Chondrocyte (in vitro differentiated cells): ENCODE results near the gene TSPAN9. TPM values are rescaled to one million over a fixed set of nuclear protein-coding genes. Genes with fewer than 3 reads are reported as not detected.

Experiments
- DNase-seq: peaks from one replicate; pipeline ENCODE4 v3.0.0; 2021; ENCODE audit warnings: mixed read lengths, low spot score
- H3K27ac Mint-ChIP-seq: one replicate; pipeline ENCODE4 v1.8.0; 2021; ENCODE audit warnings: mild to moderate bottlenecking, moderate library complexity, mixed read lengths; ENCODE audit not compliant: unreplicated experiment
- H3K27me3 Mint-ChIP-seq: 2 replicates; pipeline ENCODE4 v1.8.0; 2021; ENCODE audit warnings: low read depth, mixed read lengths
- H3K36me3 Mint-ChIP-seq: 2 replicates; pipeline ENCODE4 v1.8.0; 2021; ENCODE audit warnings: low read depth, mixed read lengths
- H3K4me1 Mint-ChIP-seq: 2 replicates; pipeline ENCODE4 v1.8.0; 2021; ENCODE audit warnings: low read depth, mild to moderate bottlenecking, mixed read lengths
- H3K4me3 Mint-ChIP-seq: one replicate; pipeline ENCODE4 v1.8.0; 2021; ENCODE audit warnings: mild to moderate bottlenecking, moderate library complexity, mixed read lengths; ENCODE audit not compliant: unreplicated experiment
- H3K9me3 Mint-ChIP-seq: 2 replicates; pipeline ENCODE4 v1.8.0; 2021; ENCODE audit warnings: low read depth, mixed read lengths
- CTCF ChIP-seq: fragments of 200-600 bp; sonication (generic); IDR thresholded peaks from 2 replicates; pipeline ENCODE4 v1.5.0; 2021; ENCODE audit warnings: antibody characterized with exemption, mild to moderate bottlenecking, moderate library complexity
- total RNA-seq: library from RNA; stranded (reverse); gene quantifications from 3 replicates; pipeline ENCODE4 v1.2.1, GENCODE V29; 2021

Gene TSPAN9
- total RNA-seq, 1 donor from 2014 or later, result 50.4 TPM

GRCh38 chr12:3161861-3162260 lies 84.7 kb downstream of the TSPAN9 start:
- Mint-ChIP-seq H3K27me3 (no peaks in the 10 kb centered on the region), H3K4me3 (no peak overlapping the region), H3K4me1 (peaks cover 36% of the 10 kb centered on the region), H3K9me3 (peaks cover 3% of the 10 kb centered on the region), H3K27ac (no peak overlapping the region), H3K36me3 (peaks cover 9% of the 10 kb centered on the region)
- TF ChIP-seq CTCF, result no peak
- no peak for DNase-seq

- no peak for DNase-seq
- peak overlapping the region; percentile 73 for H3K27ac Mint-ChIP-seq
- no peaks in the 10 kb centered on the region for H3K27me3 Mint-ChIP-seq
- no peak for TF ChIP-seq CTCF
- peaks cover 11% of the 10 kb centered on the region for H3K36me3 Mint-ChIP-seq
- peaks cover 32% of the 10 kb centered on the region for H3K4me1 Mint-ChIP-seq
- H3K4me3 Mint-ChIP-seq, result no peak overlapping the region
- peaks cover 3% of the 10 kb centered on the region for H3K9me3 Mint-ChIP-seq
Observed at GRCh38 chr12:3164454-3165077, 87.4 kb downstream of the TSPAN9 start.

- TF ChIP-seq CTCF, result no peak
- DNase-seq, result no peak
- Mint-ChIP-seq H3K27me3 (no peaks in the 10 kb centered on the region), H3K9me3 (peaks cover 3% of the 10 kb centered on the region), H3K4me1 (peaks cover 29% of the 10 kb centered on the region), H3K4me3 (no peak overlapping the region), H3K36me3 (peaks cover 11% of the 10 kb centered on the region), H3K27ac (peak overlapping the region; percentile 73)
Observed at GRCh38 chr12:3165078-3165980, 88.2 kb downstream of the TSPAN9 start.

- TF ChIP-seq CTCF, result no peak
- H3K4me3 Mint-ChIP-seq, result no peak overlapping the region
- H3K27me3 Mint-ChIP-seq, result no peaks in the 10 kb centered on the region
- H3K4me1 Mint-ChIP-seq, result peaks cover 40% of the 10 kb centered on the region
- H3K9me3 Mint-ChIP-seq, result no peaks in the 10 kb centered on the region
- H3K27ac Mint-ChIP-seq, result no peak overlapping the region
- no peak for DNase-seq
- H3K36me3 Mint-ChIP-seq, result peaks cover 5% of the 10 kb centered on the region
Observed at GRCh38 chr12:3167636-3168035, 90.5 kb downstream of the TSPAN9 start.
